GM19023 (cell line): ENCODE results near the gene GLUL.

ENCODE experiments used
- ATAC-seq: cut with Tn5 transposase; IDR thresholded peaks from one replicate; pipeline ENCODE4 v1.9.1; 2021; ENCODE audit warnings: mild to moderate bottlenecking, moderate library complexity; ENCODE audit not compliant: unreplicated experiment

GLUL gene

GRCh38 chr1:182391362-182392049, at the start of gene GLUL:
Gene GLUL (minus strand): TSS chr1:182391790. CDS start chr1:182388737, 3,053 bp downstream.
- peak; percentile 72 for ATAC-seq

DNA sequence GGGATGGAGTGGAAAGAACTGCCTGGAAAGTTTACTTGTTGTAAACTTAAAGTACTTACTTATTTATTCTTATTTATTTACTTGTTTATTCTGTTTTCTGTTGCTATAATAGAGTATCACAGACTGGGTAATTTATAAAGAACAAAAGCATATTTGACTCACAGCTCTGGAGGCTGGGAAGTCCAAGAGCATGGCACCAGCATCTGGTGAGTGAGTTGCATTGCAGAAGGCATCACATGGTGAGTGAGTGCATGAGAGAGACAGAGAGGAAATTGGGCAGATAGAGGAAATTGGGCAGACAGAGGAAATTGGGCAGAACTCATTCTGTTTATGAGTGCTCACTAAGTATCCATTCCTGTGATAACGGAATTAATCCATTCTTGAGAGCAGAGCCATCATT, 46.7 kb upstream of the GLUL start:
- no peak for ATAC-seq

DNA sequence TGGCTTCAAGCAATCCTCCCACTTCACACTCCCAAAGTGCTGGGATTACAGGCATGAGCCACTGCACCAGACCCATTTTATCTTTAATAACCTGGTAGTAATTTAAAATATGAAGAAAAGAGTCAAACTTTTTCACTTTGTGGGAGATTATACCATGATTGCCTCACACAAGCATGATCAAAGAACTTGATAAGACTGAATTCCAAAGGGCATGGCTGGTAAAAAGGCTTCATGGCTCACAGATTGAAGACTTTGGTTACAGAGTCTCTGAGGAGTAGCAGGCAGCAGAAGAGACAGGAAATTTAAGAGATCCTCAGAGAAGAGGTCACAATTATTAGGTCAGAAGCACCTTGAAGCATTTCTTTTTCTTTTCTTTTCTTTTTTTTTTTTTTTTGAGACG, 42.0 kb upstream of the GLUL start:
- no peak for ATAC-seq

- ATAC-seq, result no peak
Measured at GRCh38 chr1:182431278-182431677, 39.7 kb upstream of the GLUL start.

- no peak for ATAC-seq
Measured at GRCh38 chr1:182430263-182431068, 38.9 kb upstream of the GLUL start.

- ATAC-seq, result no peak
Measured at GRCh38 chr1:182428043-182428442, 36.5 kb upstream of the GLUL start.

DNA sequence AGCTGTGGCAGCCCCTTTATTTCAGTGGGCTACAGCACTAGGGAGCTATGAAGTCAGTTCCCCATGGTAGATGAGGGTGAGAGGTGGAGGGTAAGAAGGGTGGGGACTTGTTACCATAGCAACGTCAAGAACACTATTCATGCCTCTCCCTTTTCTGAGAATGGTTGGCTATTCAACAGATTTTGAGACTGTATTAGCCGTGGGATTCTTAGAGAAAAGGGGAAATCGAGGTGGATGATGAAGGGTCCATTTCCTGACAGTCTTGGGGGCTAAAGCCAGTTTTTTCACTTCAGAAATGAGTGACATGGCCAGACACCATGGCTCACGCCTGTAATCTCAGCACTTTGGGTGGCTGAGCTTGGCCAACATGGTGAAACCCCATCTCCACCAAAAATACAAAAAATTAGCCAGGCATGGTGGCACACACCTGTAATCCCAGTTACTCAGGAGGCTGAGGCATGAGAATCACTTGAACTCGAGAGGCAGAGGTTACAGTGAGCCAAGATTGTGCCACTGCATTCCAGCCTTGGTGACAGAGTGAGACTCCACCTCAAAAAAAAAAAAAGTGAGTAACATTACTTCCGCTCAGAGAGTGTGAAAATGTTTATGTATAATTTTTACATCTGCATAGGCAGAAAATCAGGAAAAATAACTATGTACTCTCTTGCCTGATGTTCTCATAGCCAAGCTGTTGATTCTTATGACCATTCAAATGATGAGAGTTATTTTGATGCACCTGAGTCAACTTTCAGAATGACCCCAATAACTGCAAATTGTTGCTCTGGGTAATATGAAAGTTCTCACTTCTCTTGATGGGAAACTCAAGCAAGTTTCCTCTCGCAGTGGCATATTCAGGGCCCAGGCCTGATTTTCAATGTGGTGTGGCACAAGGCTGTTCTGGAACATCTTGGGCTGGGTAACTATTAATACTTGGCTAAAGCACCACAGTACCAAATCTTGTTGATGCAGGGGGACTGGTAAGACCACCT, 35.1 kb upstream of the GLUL start:
- peak; percentile 66 for ATAC-seq

GRCh38 chr1:182415789-182416188, 24.2 kb upstream of the GLUL start:
- ATAC-seq, result no peak

- ATAC-seq, result no peak
Measured at GRCh38 chr1:182413969-182414368, 22.4 kb upstream of the GLUL start.

DNA sequence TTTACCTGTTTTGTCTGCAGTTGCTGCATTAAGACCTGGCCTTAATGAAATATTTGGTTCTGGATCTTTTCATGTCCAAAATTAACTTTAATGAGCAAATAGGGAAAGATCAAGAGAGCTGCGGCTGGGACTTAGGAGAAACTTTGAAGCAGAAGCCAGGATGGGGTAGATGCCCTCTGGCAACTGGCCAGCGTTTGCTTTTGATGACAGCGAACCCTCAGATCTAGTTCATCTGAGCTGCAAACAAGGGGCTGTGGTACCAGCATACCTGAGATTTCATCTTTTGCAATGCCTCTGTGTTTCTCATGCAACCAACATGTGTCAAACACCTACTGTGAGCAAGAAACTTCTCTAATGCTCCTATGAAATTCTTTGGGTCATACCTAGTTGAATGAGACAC, 21.9 kb upstream of the GLUL start:
- no peak for ATAC-seq

GRCh38 chr1:182410620-182411273, 19.2 kb upstream of the GLUL start:
- no peak for ATAC-seq

GRCh38 chr1:182410138-182410537, 18.5 kb upstream of the GLUL start:
- no peak for ATAC-seq

DNA sequence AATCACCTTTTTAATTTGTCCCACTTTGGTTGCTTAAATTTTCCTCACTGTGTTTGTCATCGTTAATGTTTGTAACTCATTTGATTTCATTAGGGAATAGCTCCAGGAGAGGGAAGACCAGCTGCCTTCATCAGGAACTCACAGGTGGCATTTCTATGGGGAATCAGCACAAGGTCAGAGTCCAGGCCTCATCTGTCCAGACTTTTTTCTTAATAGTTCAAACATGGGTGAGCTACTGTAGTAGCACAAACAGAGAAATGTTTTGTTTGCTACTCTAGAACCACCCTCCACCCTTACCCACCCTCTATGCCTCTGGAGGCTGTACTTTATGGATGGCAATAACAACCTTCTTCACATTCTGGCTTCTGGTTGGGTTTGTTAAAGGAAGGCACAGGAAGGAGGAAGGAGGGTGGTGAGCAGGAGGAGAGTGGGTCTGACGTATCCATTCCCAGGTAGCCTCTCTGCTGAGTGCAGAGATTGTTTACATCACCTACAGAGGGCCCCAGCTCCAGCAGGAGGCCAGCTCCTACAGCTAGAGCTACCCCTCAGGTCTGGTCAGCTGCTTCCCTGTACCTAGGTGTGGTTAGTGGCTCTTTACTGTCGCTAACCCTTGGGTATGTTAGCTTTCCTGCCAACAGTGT, 17.0 kb upstream of the GLUL start:
- no peak for ATAC-seq

DNA sequence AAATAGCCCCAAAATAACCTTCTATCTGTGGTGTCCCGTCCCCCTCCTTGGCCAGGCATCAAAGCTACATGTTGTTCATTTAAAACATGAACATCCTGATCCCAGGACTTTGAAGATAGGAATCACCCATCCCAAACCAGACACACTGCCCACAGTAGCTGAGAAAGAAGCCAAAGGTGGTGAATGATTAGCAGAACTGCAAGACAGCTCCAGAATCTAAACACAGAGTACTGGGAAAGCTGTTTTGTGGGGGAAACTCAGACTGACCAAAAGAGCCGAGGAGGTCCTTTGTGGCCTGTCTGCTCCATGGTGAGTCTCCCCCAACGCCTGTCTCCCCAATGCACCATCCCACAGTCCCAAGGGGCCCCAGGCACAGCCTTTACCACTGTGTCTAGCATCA, 16.1 kb upstream of the GLUL start:
- ATAC-seq, result no peak

DNA sequence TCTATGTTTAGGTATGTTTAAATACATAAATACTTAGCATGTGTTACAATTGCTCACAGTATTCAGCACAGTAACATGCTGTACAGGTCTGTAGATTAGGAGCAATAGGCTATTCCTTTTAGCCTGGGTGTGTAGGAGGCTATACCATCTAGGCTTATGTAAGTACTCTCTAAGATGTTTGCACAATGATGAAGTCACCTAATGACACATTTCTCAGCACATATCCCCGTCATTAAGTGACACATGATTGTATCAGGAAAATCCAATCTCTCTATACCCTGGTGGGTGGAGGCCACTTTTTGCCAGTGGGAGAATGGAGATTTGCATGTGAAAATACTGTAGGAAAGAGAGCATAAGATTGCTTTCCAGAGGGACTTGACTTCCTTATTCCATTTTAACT, 14.4 kb upstream of the GLUL start:
- ATAC-seq, result no peak

DNA sequence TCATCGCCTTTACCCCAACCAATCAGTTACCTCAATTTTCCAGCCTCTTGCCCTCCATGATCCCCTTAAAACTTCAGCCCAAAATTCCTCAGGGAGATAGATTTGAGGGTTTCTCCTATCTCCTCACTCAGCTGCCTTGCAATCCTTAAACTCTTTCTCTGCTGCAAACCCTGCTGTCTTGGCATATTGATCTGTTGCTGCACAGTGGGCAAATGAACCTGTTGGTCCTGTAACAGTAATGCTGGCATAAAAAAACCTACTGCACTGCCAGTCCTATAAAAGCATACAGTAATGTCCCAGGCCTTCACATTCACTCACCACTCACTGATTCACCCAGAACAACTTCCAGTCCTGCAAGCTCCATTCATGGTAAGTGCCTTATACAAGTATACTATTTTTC, 14.0 kb upstream of the GLUL start:
- ATAC-seq, result no peak

- ATAC-seq, result no peak
Measured at GRCh38 chr1:182404781-182405180, 13.2 kb upstream of the GLUL start.

DNA sequence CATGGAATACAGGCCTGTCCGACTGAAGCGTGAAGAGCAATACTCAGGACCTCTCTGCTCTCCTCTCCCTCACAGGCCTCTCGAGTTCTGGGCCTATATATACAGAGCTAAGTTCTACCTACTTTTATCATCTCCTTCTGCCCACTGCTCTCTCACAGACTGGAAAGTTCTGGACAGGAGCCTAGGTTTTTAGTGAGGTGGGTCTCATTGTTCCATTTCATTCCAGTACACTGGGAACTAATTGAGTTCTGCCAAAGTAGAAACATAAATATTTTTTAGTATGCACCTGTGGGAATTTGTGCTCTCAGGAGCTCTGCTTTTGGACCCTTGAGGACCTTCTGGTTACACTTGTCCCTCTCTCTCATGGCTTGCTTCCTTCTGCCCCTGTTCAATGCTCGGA, 9.0 kb upstream of the GLUL start, which contains the start of gene TEDDM1:
Gene TEDDM1, minus strand, starts transcription at position 101 of the 400 bp plus-strand sequence. CDS start 182 bp downstream, outside the sequence.
- ATAC-seq, result no peak

DNA sequence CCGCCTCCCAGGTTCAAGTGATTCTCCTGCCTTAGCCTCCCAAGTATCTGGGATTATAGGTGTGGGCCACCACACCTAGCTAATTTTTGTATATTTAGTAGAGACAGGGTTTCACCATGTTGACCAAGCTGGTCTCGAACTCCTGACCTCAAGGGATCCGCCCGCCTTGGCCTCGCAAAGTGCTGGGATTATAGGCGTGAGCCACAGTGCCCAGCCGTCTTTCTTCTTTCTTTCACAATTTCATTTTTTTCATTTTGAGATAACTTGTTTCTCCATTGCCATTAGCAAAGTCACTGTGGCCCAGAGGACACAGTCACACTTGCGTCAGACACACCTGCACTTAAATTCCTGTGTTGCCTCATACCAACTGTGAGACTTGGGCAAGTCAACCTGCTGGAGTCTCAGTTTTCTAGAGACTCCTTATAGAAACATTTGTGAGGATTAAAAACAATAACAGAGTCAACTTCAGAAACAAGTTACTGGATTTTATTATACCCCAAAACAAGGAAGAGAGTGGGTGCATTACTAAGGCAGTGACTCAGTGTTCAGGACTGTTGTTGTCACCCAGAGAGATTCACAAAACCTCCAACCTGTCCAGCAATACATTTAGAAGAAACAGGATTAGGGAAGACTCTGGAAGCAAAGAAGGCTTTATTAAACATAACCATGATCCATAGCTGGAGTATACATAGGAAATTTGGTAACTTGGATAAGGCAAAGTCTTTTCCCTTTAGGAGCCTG, 6.2 kb upstream of the GLUL start:
- ATAC-seq, result no peak
